Naive thymus-derived CD4-positive, alpha-beta T cell (primary cell): ENCODE results near the gene SLIT3. TPM values are rescaled to one million over a fixed set of nuclear protein-coding genes. Genes with fewer than 3 reads are reported as not detected.
A peak's percentile ranks its signal among the peaks of the same experiment; 100 is the strongest.

ENCODE experiments used
- ATAC-seq: fragments of 150-1000 bp; cut with Tn5 transposase; 2 replicates; pipeline ENCODE4 v1.10.0; 2021; ENCODE audit warnings: mild to moderate bottlenecking, moderate library complexity
- CTCF ChIA-PET: fragments of 350-600 bp; sonication (Branson Sonifier 250); formaldehyde crosslinking; loops from one replicate; lab custom pipeline; 2021; ENCODE audit warnings: antibody characterized with exemption; lab: Charles Lee
- POLR2A ChIA-PET: fragments of 350-600 bp; sonication (Branson Sonifier 250); formaldehyde crosslinking; loops from one replicate; lab custom pipeline; 2021; ENCODE audit warnings: antibody characterized with exemption, inconsistent platforms; lab: Charles Lee
- DNase-seq, 9 donors: peaks; one replicate each; pipeline versions ENCODE4 v3.0.0 to v3.0.0-alpha.2; 2020 to 2022; ENCODE audit warnings: mixed read lengths in 1 of 9
- H3K27ac ChIP-seq: one replicate; pipeline ENCODE4 v1.7.0; 2013; ENCODE audit warnings: mild to moderate bottlenecking, low read depth, low read length, moderate library complexity
- H3K27me3 ChIP-seq, 2 donors: one replicate each; pipeline ENCODE4 v1.7.0; 2013; ENCODE audit warnings: low read length in 2 of 2, mild to moderate bottlenecking in 2 of 2, moderate library complexity in 2 of 2; ENCODE audit not compliant: control insufficient read depth in 2 of 2, insufficient read depth in 2 of 2
- H3K36me3 ChIP-seq, 3 experiments: 1 replicate in 2 of 3; 2 replicates in 1 of 3; pipeline ENCODE4 v1.7.0; 2013; ENCODE audit warnings: low read length in 3 of 3, mild to moderate bottlenecking in 3 of 3, moderate library complexity in 1 of 3; ENCODE audit not compliant: insufficient read depth in 3 of 3, control insufficient read depth in 2 of 3
- H3K4me1 ChIP-seq, 2 donors: one replicate each; pipeline ENCODE4 v1.7.0; 2013; ENCODE audit warnings: low read length in 2 of 2, mild to moderate bottlenecking in 2 of 2, moderate library complexity in 1 of 2; ENCODE audit not compliant: control insufficient read depth in 2 of 2, insufficient read depth in 2 of 2
- H3K4me3 ChIP-seq: 2 replicates; pipeline ENCODE4 v1.7.0; 2013; ENCODE audit warnings: mild to moderate bottlenecking, low read length
- H3K9me3 ChIP-seq, 3 experiments: 1 replicate in 2 of 3; 2 replicates in 1 of 3; pipeline ENCODE4 v1.7.0; 2013; ENCODE audit warnings: low read length in 3 of 3; ENCODE audit not compliant: control insufficient read depth in 2 of 3
- H3K27ac Mint-ChIP-seq, 9 donors: one replicate each; pipeline ENCODE4 v1.8.0; 2020 to 2022; ENCODE audit warnings: mixed read lengths in 9 of 9, mild to moderate bottlenecking in 8 of 9, moderate library complexity in 5 of 9, inconsistent platforms in 2 of 9
- H3K27me3 Mint-ChIP-seq, 5 donors: one replicate each; pipeline ENCODE4 v1.8.0; 2021 to 2022; ENCODE audit warnings: mixed read lengths in 5 of 5, mild to moderate bottlenecking in 1 of 5
- H3K36me3 Mint-ChIP-seq, 5 donors: one replicate each; pipeline ENCODE4 v1.8.0; 2020 to 2022; ENCODE audit warnings: mixed read lengths in 5 of 5, mild to moderate bottlenecking in 3 of 5, inconsistent platforms in 1 of 5
- H3K4me1 Mint-ChIP-seq, 7 donors: one replicate each; pipeline ENCODE4 v1.8.0; 2020 to 2022; ENCODE audit warnings: mixed read lengths in 7 of 7, mild to moderate bottlenecking in 3 of 7, inconsistent platforms in 1 of 7
- H3K4me3 Mint-ChIP-seq, 10 donors: one replicate each; pipeline ENCODE4 v1.8.0; 2020 to 2022; ENCODE audit warnings: mild to moderate bottlenecking in 10 of 10, mixed read lengths in 10 of 10, moderate library complexity in 6 of 10, inconsistent platforms in 2 of 10
- H3K9me3 Mint-ChIP-seq, 11 donors: one replicate each; pipeline ENCODE4 v1.8.0; 2020 to 2022; ENCODE audit warnings: mixed read lengths in 11 of 11, mild to moderate bottlenecking in 4 of 11, inconsistent platforms in 1 of 11, moderate library complexity in 1 of 11
- intact Hi-C, 2 donors: fragments of 100-400 bp; cut with micrococcal nuclease; formaldehyde crosslinking; loops; one replicate each; pipeline ENCODE4 v1.15.1; 2023
- polyA plus RNA-seq, 2 donors: library from polyadenylated mRNA; unstranded; fragments of 300-500 nt; fragmentation: Illumina TruSeq; gene quantifications; one replicate each; pipeline ENCODE4 v1.2.3, GENCODE V29; 2021
- total RNA-seq, 6 experiments: library from RNA in 5 of 6; stranded (reverse) in 5 of 6; gene quantifications; 1 replicate in 5 of 6; 2 replicates in 1 of 6; pipeline ENCODE4 v1.2.3 and lab custom pipeline; 2021 to 2026

SLIT3 gene
- total and polyA plus RNA-seq, 7 experiments from 2014 or later: 0.34 TPM; not detected in 6

GRCh38 chr5:169301986-169302385, 1.0 kb upstream of the SLIT3 start:
- DNase-seq: no peak
- no peak overlapping the region for H3K27ac ChIP-seq
- H3K9me3 Mint-ChIP-seq: peaks cover 0 to 6% (median 0%) of the 10 kb centered on the region in 11 donors
- no peaks in the 10 kb centered on the region for H3K27me3 ChIP-seq
- peaks cover 51 to 84% (median 62%) of the 10 kb centered on the region in 5 donors for H3K27me3 Mint-ChIP-seq
- ChIA-PET POLR2A (no interaction called here), CTCF (interaction anchor here (0.7 kb wide), 1 partner anchor 20 kb away, joined by 3 read pairs; no protein-coding TSS in a partner anchor)
- peak overlapping the region in 2 of 10 donors; percentile 22 to 58 for H3K4me3 Mint-ChIP-seq
- peaks cover 0 to 2% (median 0%) of the 10 kb centered on the region in 5 donors for H3K36me3 Mint-ChIP-seq
- H3K4me1 Mint-ChIP-seq: peaks cover 9 to 20% (median 14%) of the 10 kb centered on the region in 7 donors
- no peak overlapping the region for H3K27ac Mint-ChIP-seq
- no peak overlapping the region for H3K4me3 ChIP-seq
- ATAC-seq: no peak
- no peaks in the 10 kb centered on the region for H3K36me3 ChIP-seq
- H3K4me1 ChIP-seq: no peaks in the 10 kb centered on the region
- intact Hi-C loops: loop anchor here in 1 of 2 donors (1.0 to 2.0 kb wide), 2 partner anchors 315 to 623 kb away; no protein-coding TSS in a partner anchor
- no peaks in the 10 kb centered on the region for H3K9me3 ChIP-seq

DNA sequence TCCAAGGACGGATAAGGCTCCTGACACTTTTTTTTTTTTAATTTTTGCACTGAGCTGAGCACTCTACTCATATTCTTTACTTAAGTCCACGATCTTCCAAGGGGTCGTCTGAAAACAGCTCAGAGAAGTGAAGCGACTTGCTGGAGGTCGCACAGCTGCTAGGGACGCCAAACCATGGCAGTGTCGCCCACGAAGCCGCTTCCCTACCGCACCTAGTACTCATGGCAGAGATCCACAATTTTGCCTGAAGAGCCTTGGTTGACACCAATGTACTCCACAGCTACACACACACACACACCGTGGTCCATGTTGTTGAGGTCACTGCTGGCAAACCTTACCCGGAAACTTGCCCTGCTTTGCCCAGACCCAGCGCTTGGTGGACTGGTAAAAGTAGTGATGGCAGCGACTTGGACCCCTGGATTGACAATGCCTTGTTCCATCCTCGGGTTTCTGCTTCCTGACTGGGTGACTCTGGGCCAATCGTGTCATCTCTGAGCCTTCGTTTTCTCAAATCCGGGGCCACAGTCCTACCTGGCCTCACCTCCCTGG, 521 bp upstream of the SLIT3 start:
- H3K4me1 Mint-ChIP-seq: peaks cover 9 to 20% (median 14%) of the 10 kb centered on the region in 7 donors
- peaks cover 51 to 80% (median 58%) of the 10 kb centered on the region in 5 donors for H3K27me3 Mint-ChIP-seq
- intact Hi-C loops: no loop called here

GRCh38 chr5:169299663-169300467, 1.1 kb downstream of the SLIT3 start:
- peaks cover 0 to 6% (median 0%) of the 10 kb centered on the region in 11 donors for H3K9me3 Mint-ChIP-seq
- peaks cover 9 to 20% (median 14%) of the 10 kb centered on the region in 7 donors for H3K4me1 Mint-ChIP-seq
- no peaks in the 10 kb centered on the region for H3K4me1 ChIP-seq
- ATAC-seq (no peak), DNase-seq (no peak)
- H3K36me3 ChIP-seq: no peaks in the 10 kb centered on the region
- no peak overlapping the region for H3K27ac ChIP-seq
- H3K27ac Mint-ChIP-seq: no peak overlapping the region
- H3K4me3 Mint-ChIP-seq: no peak overlapping the region
- peaks cover 0 to 2% (median 0%) of the 10 kb centered on the region in 5 donors for H3K36me3 Mint-ChIP-seq
- no peak overlapping the region for H3K4me3 ChIP-seq
- H3K27me3 Mint-ChIP-seq: peaks cover 47 to 72% (median 51%) of the 10 kb centered on the region in 5 donors
- intact Hi-C loops: no loop called here
- H3K9me3 ChIP-seq: no peaks in the 10 kb centered on the region
- no peaks in the 10 kb centered on the region for H3K27me3 ChIP-seq
- POLR2A ChIA-PET: no interaction called here
- CTCF ChIA-PET: no interaction called here

More for the DNA sequence above, 521 bp upstream of the SLIT3 start:
- ChIA-PET CTCF (interaction anchor here (0.7 kb wide), 1 partner anchor 21 kb away, joined by 3 read pairs; no protein-coding TSS in a partner anchor), POLR2A (no interaction called here)
- Mint-ChIP-seq H3K36me3 (peaks cover 0 to 2% (median 0%) of the 10 kb centered on the region in 5 donors), H3K9me3 (peaks cover 0 to 6% (median 0%) of the 10 kb centered on the region in 11 donors), H3K4me3 (peak overlapping the region in 4 of 10 donors; percentile 12 to 58 (median 33)), H3K27ac (no peak overlapping the region)
- no peaks in the 10 kb centered on the region for H3K4me1 ChIP-seq
- no peak overlapping the region for H3K27ac ChIP-seq
- H3K9me3 ChIP-seq: no peaks in the 10 kb centered on the region
- H3K4me3 ChIP-seq: no peak overlapping the region
- H3K36me3 ChIP-seq: no peaks in the 10 kb centered on the region
- ATAC-seq: no peak
- H3K27me3 ChIP-seq: no peaks in the 10 kb centered on the region
- no peak for DNase-seq

- no peak for ATAC-seq
- ChIA-PET CTCF (no interaction called here), POLR2A (no interaction called here)
- Histone ChIP-seq H3K4me3 (no peak overlapping the region), H3K27me3 (no peaks in the 10 kb centered on the region), H3K4me1 (no peaks in the 10 kb centered on the region), H3K36me3 (no peaks in the 10 kb centered on the region), H3K9me3 (no peaks in the 10 kb centered on the region), H3K27ac (no peak overlapping the region)
- Mint-ChIP-seq H3K27ac (no peak overlapping the region), H3K27me3 (peaks cover 41 to 66% (median 48%) of the 10 kb centered on the region in 5 donors), H3K9me3 (peaks cover 0 to 6% (median 0%) of the 10 kb centered on the region in 11 donors), H3K36me3 (peaks cover 0 to 2% (median 0%) of the 10 kb centered on the region in 5 donors), H3K4me1 (peaks cover 9 to 20% (median 14%) of the 10 kb centered on the region in 7 donors), H3K4me3 (no peak overlapping the region)
- intact Hi-C loops: no loop called here
- no peak for DNase-seq
Observed at GRCh38 chr5:169299191-169299662, 1.7 kb downstream of the SLIT3 start.

GRCh38 chr5:169298193-169298592, 2.7 kb downstream of the SLIT3 start:
- no peaks in the 10 kb centered on the region for H3K4me1 ChIP-seq
- CTCF ChIA-PET: no interaction called here
- POLR2A ChIA-PET: no interaction called here
- Mint-ChIP-seq H3K4me3 (no peak overlapping the region), H3K36me3 (peaks cover 0 to 2% (median 0%) of the 10 kb centered on the region in 5 donors), H3K27me3 (peaks cover 34 to 62% (median 42%) of the 10 kb centered on the region in 5 donors), H3K9me3 (peaks cover 0 to 6% (median 0%) of the 10 kb centered on the region in 11 donors), H3K27ac (no peak overlapping the region), H3K4me1 (peaks cover 9 to 20% (median 14%) of the 10 kb centered on the region in 7 donors)
- H3K36me3 ChIP-seq: no peaks in the 10 kb centered on the region
- DNase-seq (no peak), ATAC-seq (no peak)
- intact Hi-C loops: no loop called here
- H3K27me3 ChIP-seq: no peaks in the 10 kb centered on the region
- no peaks in the 10 kb centered on the region for H3K9me3 ChIP-seq
- H3K27ac ChIP-seq: no peak overlapping the region
- no peak overlapping the region for H3K4me3 ChIP-seq

DNA sequence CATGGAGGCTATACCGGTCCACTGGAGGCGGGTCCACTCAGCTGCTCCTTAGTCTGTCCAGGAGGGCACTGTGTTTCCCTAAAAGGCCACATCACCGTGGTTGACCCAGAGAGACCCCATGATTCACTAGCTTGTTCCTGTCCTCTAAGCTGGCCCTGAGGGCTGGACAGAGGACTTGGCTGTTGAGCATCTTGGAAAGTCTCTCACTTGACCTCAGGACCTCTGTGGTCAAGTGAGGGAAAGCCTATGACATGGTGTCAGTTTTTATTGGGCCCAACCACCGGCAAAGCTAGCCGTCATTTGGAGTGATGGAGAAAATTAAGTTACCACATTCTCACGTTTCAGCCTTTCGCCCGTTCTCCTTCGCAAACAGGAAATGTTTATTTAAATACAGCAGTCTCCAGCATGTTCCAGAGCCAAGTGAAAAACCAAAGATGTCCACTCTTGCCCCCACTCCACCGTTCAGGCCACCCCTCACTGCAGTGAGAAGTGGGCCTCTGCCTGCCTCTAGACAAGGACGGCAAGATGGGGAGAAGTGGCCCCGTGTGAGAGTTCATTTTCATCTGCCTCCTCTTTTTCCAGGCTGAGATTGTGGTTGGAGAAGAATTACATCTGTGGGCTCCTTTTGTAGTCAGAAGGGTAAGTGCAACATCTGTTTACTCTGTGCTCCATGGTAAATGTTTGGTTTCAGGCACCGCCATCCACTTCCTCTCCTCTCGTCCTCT, 4.4 kb downstream of the SLIT3 start:
- peaks cover 0 to 2% (median 0%) of the 10 kb centered on the region in 5 donors for H3K36me3 Mint-ChIP-seq
- H3K4me1 Mint-ChIP-seq: peaks cover 0 to 9% (median 5%) of the 10 kb centered on the region in 7 donors
- DNase-seq (no peak), ATAC-seq (no peak)
- intact Hi-C loops: no loop called here
- H3K4me1 ChIP-seq: no peaks in the 10 kb centered on the region
- CTCF ChIA-PET: no interaction called here
- H3K9me3 ChIP-seq: no peaks in the 10 kb centered on the region
- peaks cover 0 to 8% (median 0%) of the 10 kb centered on the region in 11 donors for H3K9me3 Mint-ChIP-seq
- H3K27me3 Mint-ChIP-seq: peaks cover 23 to 53% (median 29%) of the 10 kb centered on the region in 5 donors
- no peak overlapping the region for H3K4me3 ChIP-seq
- no peak overlapping the region for H3K4me3 Mint-ChIP-seq
- no peak overlapping the region for H3K27ac Mint-ChIP-seq
- no peak overlapping the region for H3K27ac ChIP-seq
- no peaks in the 10 kb centered on the region for H3K36me3 ChIP-seq
- H3K27me3 ChIP-seq: no peaks in the 10 kb centered on the region
- POLR2A ChIA-PET: no interaction called here
